ENCODE measurements around the gene ZSWIM3. TPM values are rescaled to one million over a fixed set of nuclear protein-coding genes. Genes with fewer than 3 reads are reported as not detected.

The ZSWIM3 gene
- total RNA-seq, 1 experiment from 2014 or later, result 1.4 TPM

DNA sequence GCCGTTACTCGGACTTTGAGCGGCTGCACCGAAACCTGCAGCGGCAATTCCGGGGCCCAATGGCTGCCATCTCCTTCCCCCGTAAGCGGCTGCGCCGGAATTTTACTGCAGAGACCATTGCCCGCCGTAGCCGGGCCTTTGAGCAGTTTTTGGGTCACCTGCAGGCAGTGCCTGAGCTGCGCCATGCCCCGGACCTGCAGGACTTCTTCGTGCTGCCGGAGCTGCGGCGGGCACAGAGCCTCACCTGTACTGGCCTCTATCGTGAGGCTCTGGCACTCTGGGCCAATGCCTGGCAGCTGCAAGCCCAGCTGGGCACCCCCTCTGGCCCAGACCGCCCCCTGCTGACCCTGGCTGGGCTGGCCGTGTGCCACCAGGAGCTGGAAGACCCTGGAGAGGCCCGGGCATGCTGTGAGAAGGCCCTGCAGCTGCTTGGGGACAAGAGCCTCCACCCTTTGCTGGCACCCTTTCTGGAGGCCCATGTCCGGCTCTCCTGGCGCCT, 16.7 kb upstream of the ZSWIM3 start:
- Mint-ChIP-seq H3K4me1 (ENCODE audit: insufficient read depth, unreplicated experiment) (peaks cover 15% of the 10 kb centered on the region), H3K9me3 (ENCODE audit: unreplicated experiment) (no peaks in the 10 kb centered on the region), H3K36me3 (ENCODE audit: insufficient read depth, unreplicated experiment) (peaks cover 64% of the 10 kb centered on the region), H3K27ac (ENCODE audit: low read depth, unreplicated experiment) (no peak overlapping the region), H3K27me3 (ENCODE audit: insufficient read depth, unreplicated experiment) (no peaks in the 10 kb centered on the region), H3K4me3 (ENCODE audit: unreplicated experiment) (no peak overlapping the region)
- no peak for TF ChIP-seq CTCF (IDR thresholded peaks at IDR 0.05; ENCODE audit: unreplicated experiment)
- intact Hi-C loops (cut with micrococcal nuclease), result no loop called here
- DNase-seq (ENCODE audit: unreplicated experiment), result no peak
- BruUV-seq (replicated peaks), result no TSS peak
- ChIA-PET CTCF (interaction anchor here (0.5 kb wide), 1 partner anchor 1818 kb away, joined by 4 read pairs; no protein-coding TSS in a partner anchor), POLR2A (interaction anchor here (0.9 to 1.4 kb wide), 5 partner anchors 9 to 94 kb away, joined by 3 to 6 read pairs (median 3); partner anchors contain the start of genes ACOT8 and PCIF1)

GRCh38 chr20:45841407-45842129, 15.8 kb upstream of the ZSWIM3 start:
- DNase-seq (ENCODE audit: unreplicated experiment), result no peak
- BruUV-seq (replicated peaks), result no TSS peak
- peaks cover 65% of the 10 kb centered on the region for H3K36me3 Mint-ChIP-seq (ENCODE audit: insufficient read depth, unreplicated experiment)
- TF ChIP-seq CTCF (IDR thresholded peaks at IDR 0.05; ENCODE audit: unreplicated experiment), result no peak
- ChIA-PET CTCF (interaction anchor here (0.5 to 1.1 kb wide), 2 partner anchors 15 to 1819 kb away, joined by 3 to 4 read pairs; partner anchors contain the start of gene ACOT8), POLR2A (interaction anchor here (0.9 to 1.6 kb wide), 7 partner anchors 8 to 93 kb away, joined by 3 to 8 read pairs (median 3); partner anchors contain the start of genes ACOT8, PCIF1, SNX21 and ZSWIM1)
- no peak overlapping the region for H3K4me3 Mint-ChIP-seq (ENCODE audit: unreplicated experiment)
- intact Hi-C loops (cut with micrococcal nuclease), result no loop called here
- peak overlapping the region; percentile 31 for H3K27ac Mint-ChIP-seq (ENCODE audit: low read depth, unreplicated experiment)
- H3K9me3 Mint-ChIP-seq (ENCODE audit: unreplicated experiment), result no peaks in the 10 kb centered on the region
- H3K27me3 Mint-ChIP-seq (ENCODE audit: insufficient read depth, unreplicated experiment), result no peaks in the 10 kb centered on the region
- peaks cover 7% of the 10 kb centered on the region for H3K4me1 Mint-ChIP-seq (ENCODE audit: insufficient read depth, unreplicated experiment)

DNA sequence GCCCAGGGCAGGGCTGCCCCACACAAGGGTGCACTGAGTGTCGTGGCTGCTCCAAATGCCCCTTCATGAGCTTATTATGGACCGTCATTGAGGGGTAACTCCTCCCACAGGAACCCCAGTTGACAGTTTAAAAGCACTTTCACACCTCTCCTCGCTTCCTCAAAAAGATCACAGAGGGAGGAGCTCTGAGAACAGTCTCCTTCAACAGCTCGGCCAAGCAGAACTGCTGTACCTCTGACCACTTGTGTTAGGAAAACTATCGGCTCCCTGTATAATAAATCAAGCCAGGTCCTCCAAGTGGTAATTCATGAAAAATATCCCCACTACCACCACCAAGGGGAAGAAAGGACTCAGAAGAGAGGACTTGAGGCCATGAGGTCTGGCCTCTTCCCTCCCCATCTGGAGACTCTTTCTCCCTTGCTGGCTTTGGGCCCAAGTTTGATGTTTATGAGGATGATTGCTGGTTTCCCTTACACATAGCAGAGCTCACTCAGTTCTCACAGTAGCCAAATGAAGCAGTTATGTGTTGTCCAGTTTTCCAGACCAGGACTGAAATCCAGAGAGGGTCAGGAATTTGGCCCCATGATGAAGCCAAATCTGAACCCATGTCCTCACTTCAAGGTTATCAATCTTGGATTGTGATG, 15.1 kb upstream of the ZSWIM3 start:
- Mint-ChIP-seq H3K27me3 (ENCODE audit: insufficient read depth, unreplicated experiment) (no peaks in the 10 kb centered on the region), H3K4me1 (ENCODE audit: insufficient read depth, unreplicated experiment) (no peaks in the 10 kb centered on the region), H3K4me3 (ENCODE audit: unreplicated experiment) (no peak overlapping the region), H3K36me3 (ENCODE audit: insufficient read depth, unreplicated experiment) (peaks cover 67% of the 10 kb centered on the region), H3K9me3 (ENCODE audit: unreplicated experiment) (no peaks in the 10 kb centered on the region), H3K27ac (ENCODE audit: low read depth, unreplicated experiment) (peak overlapping the region; percentile 31)
- no peak for TF ChIP-seq CTCF (IDR thresholded peaks at IDR 0.05; ENCODE audit: unreplicated experiment)
- POLR2A ChIA-PET, result interaction anchor here (0.9 to 1.6 kb wide), 7 partner anchors 7 to 246 kb away, joined by 3 to 8 read pairs (median 4); partner anchors contain the start of genes ACOT8, SNX21, ZSWIM1 and ZSWIM3
- intact Hi-C loops (cut with micrococcal nuclease), result no loop called here
- no peak for DNase-seq (ENCODE audit: unreplicated experiment)
- CTCF ChIA-PET, result interaction anchor here (0.7 to 2.0 kb wide), 3 partner anchors 14 to 405 kb away, joined by 3 to 6 read pairs (median 3); partner anchors contain the start of gene ACOT8
- BruUV-seq (replicated peaks), result TSS peak; percentile 11

DNA sequence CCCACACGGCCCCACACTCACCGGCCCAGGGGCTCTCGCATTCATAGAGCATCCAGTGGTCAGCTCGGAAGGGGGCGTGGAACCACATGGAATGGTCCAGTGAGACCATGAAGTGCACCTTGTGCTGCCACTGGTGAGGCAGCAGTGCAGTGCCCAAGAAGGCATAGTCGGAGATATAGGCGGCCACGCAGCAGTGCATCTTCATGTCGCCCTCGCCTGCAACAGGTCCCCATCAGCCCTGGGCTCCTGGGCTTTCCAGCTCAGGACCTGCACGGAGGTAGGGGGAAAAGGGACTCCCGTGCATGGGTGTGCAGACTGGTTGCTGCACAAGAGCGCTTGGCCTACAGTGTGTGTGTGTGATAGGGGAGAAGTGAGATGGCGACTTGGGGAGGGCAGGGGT, 13.9 kb upstream of the ZSWIM3 start:
- intact Hi-C loops (cut with micrococcal nuclease), result no loop called here
- CTCF ChIA-PET, result interaction anchor here (1.9 to 2.0 kb wide), 2 partner anchors 44 to 127 kb away, joined by 6 read pairs; no protein-coding TSS in a partner anchor
- DNase-seq (ENCODE audit: unreplicated experiment), result no peak
- TF ChIP-seq CTCF (IDR thresholded peaks at IDR 0.05; ENCODE audit: unreplicated experiment), result no peak
- no TSS peak for BruUV-seq (replicated peaks)
- H3K4me3 Mint-ChIP-seq (ENCODE audit: unreplicated experiment), result no peak overlapping the region
- H3K4me1 Mint-ChIP-seq (ENCODE audit: insufficient read depth, unreplicated experiment), result no peaks in the 10 kb centered on the region
- POLR2A ChIA-PET, result no interaction called here
- peaks cover 70% of the 10 kb centered on the region for H3K36me3 Mint-ChIP-seq (ENCODE audit: insufficient read depth, unreplicated experiment)
- H3K27me3 Mint-ChIP-seq (ENCODE audit: insufficient read depth, unreplicated experiment), result no peaks in the 10 kb centered on the region
- H3K9me3 Mint-ChIP-seq (ENCODE audit: unreplicated experiment), result no peaks in the 10 kb centered on the region
- no peak overlapping the region for H3K27ac Mint-ChIP-seq (ENCODE audit: low read depth, unreplicated experiment)
